NCI-H1436 treated with DMSO at 0.1 percent for 48 hours (cell line): ENCODE measurements around the gene NRL.

Source experiments
- DNase-seq: peaks from one replicate; lab custom pipeline; 2025; lab: John Stamatoyannopoulos, UW

NRL gene

GRCh38 chr14:24144451-24144850, 29.7 kb upstream of the NRL start:
- DNase-seq, result no peak

GRCh38 chr14:24143511-24143910, 28.8 kb upstream of the NRL start:
- DNase-seq, result no peak

- peak; percentile 99 for DNase-seq
Observed at GRCh38 chr14:24141097-24141880, 26.5 kb upstream of the NRL start, which contains the start of gene EMC9. Gene EMC9 (minus strand): TSS chr14:24141591. CDS start chr14:24141304, 287 bp downstream.

GRCh38 chr14:24139272-24139934, 24.7 kb upstream of the NRL start:
- DNase-seq, result no peak

GRCh38 chr14:24138396-24139271, 23.9 kb upstream of the NRL start:
- no peak for DNase-seq

GRCh38 chr14:24137529-24138395, 23.0 kb upstream of the NRL start:
- DNase-seq, result no peak

- no peak for DNase-seq
Observed at GRCh38 chr14:24136684-24137528, 22.2 kb upstream of the NRL start.

- peak; percentile 69 for DNase-seq
Observed at GRCh38 chr14:24135834-24136683, 21.3 kb upstream of the NRL start, which contains the start of gene PSME1. Gene PSME1 (plus strand): TSS chr14:24136194. CDS start chr14:24136263, 69 bp downstream.

- DNase-seq, result no peak
Observed at GRCh38 chr14:24135584-24135833, 20.8 kb upstream of the NRL start.

- DNase-seq, result no peak
Observed at GRCh38 chr14:24133735-24134134, 19.0 kb upstream of the NRL start.

GRCh38 chr14:24132976-24133375, 18.2 kb upstream of the NRL start:
- no peak for DNase-seq

- no peak for DNase-seq
Observed at GRCh38 chr14:24132061-24132685, 17.4 kb upstream of the NRL start.

GRCh38 chr14:24131549-24131966, 16.8 kb upstream of the NRL start:
- no peak for DNase-seq

GRCh38 chr14:24130717-24131548, 16.2 kb upstream of the NRL start:
- DNase-seq, result no peak

- no peak for DNase-seq
Observed at GRCh38 chr14:24130380-24130716, 15.6 kb upstream of the NRL start, which contains the start of gene FITM1. Gene FITM1 (plus strand): TSS chr14:24130659. CDS start chr14:24131564, 905 bp downstream.

- no peak for DNase-seq
Observed at GRCh38 chr14:24129410-24129998, 14.8 kb upstream of the NRL start.

- DNase-seq, result no peak
Observed at GRCh38 chr14:24127673-24128072, 12.9 kb upstream of the NRL start.

GRCh38 chr14:24126939-24127338, 12.2 kb upstream of the NRL start:
- DNase-seq, result no peak
